ENCODE results near the gene BLOC1S1.

BLOC1S1 gene

GRCh38 chr12:55681142-55682077 lies 34.4 kb upstream of the BLOC1S1 start:
- WGBS (ENCODE audit: extremely low coverage, insufficient coverage, insufficient read length), result no CpG with 5 or more reads among the region's 17 CpGs
- Histone ChIP-seq H3K14ac (ENCODE audit: low read length) (no peak overlapping the region), H3K4me1 (ENCODE audit: control insufficient read depth in 1 of 2, insufficient read depth in 2 of 2, low read length in 2 of 2) (peaks cover 0 to 2% of the 10 kb centered on the region in 2 experiments), H2BK12ac (ENCODE audit: low read length) (no peak overlapping the region), H2AK5ac (ENCODE audit: low read length) (no peak overlapping the region), H3K9me3 (ENCODE audit: insufficient read depth, low read depth, low read length) (peaks cover 3% of the 10 kb centered on the region), H3K4me2 (ENCODE audit: low read length) (no peak overlapping the region), H3K79me1 (ENCODE audit: low read length) (no peaks in the 10 kb centered on the region), H3K18ac (ENCODE audit: low read length) (no peak overlapping the region), H2AFZ (ENCODE audit: insufficient read depth, low read length, poor library complexity) (no peak overlapping the region), H3K23ac (ENCODE audit: low read length) (no peak overlapping the region), H2BK120ac (ENCODE audit: insufficient read depth, low read length, poor library complexity) (no peak overlapping the region), H2BK5ac (ENCODE audit: low read depth, low read length, poor library complexity) (no peak overlapping the region), H3K36me3 (ENCODE audit: control insufficient read depth in 1 of 2, insufficient read depth in 2 of 2, low read length in 2 of 2) (no peaks in the 10 kb centered on the region), H4K12ac (ENCODE audit: low read depth, low read length) (no peak overlapping the region), H3K9ac (ENCODE audit: low read length) (no peak overlapping the region), H3K79me2 (ENCODE audit: control insufficient read depth, insufficient read depth, low read length, poor library complexity) (no peaks in the 10 kb centered on the region), H3K4me3 (ENCODE audit: low read depth, low read length) (no peak overlapping the region), H3K27me3 (ENCODE audit: insufficient read depth, low read length) (no peaks in the 10 kb centered on the region), H4K91ac (ENCODE audit: low read depth, low read length) (no peak overlapping the region), H4K8ac (ENCODE audit: low read depth, low read length) (no peak overlapping the region), H3K27ac (ENCODE audit: low read depth, low read length) (no peak overlapping the region), H3K4ac (ENCODE audit: low read depth, low read length) (no peak overlapping the region)
- DNase-seq, result peak in 1 of 2 donors; percentile 30

- no peak overlapping the region for H3K23ac ChIP-seq (ENCODE audit: low read length)
- H2BK12ac ChIP-seq (ENCODE audit: low read length), result no peak overlapping the region
- no peak overlapping the region for H2AFZ ChIP-seq (ENCODE audit: insufficient read depth, low read length, poor library complexity)
- no peak overlapping the region for H3K14ac ChIP-seq (ENCODE audit: low read length)
- H2BK5ac ChIP-seq (ENCODE audit: low read depth, low read length, poor library complexity), result no peak overlapping the region
- H3K4me2 ChIP-seq (ENCODE audit: low read length), result no peak overlapping the region
- H3K79me2 ChIP-seq (ENCODE audit: control insufficient read depth, insufficient read depth, low read length, poor library complexity), result no peaks in the 10 kb centered on the region
- H4K12ac ChIP-seq (ENCODE audit: low read depth, low read length), result no peak overlapping the region
- H3K9me3 ChIP-seq (ENCODE audit: insufficient read depth, low read depth, low read length), result peaks cover 3% of the 10 kb centered on the region
- DNase-seq, result no peak
- no peaks in the 10 kb centered on the region for H3K36me3 ChIP-seq (ENCODE audit: control insufficient read depth in 1 of 2, insufficient read depth in 2 of 2, low read length in 2 of 2)
- no peaks in the 10 kb centered on the region for H3K79me1 ChIP-seq (ENCODE audit: low read length)
- no peak overlapping the region for H2BK120ac ChIP-seq (ENCODE audit: insufficient read depth, low read length, poor library complexity)
- no peak overlapping the region for H3K4ac ChIP-seq (ENCODE audit: low read depth, low read length)
- H3K9ac ChIP-seq (ENCODE audit: low read length), result no peak overlapping the region
- no peak overlapping the region for H3K27ac ChIP-seq (ENCODE audit: low read depth, low read length)
- no peaks in the 10 kb centered on the region for H3K27me3 ChIP-seq (ENCODE audit: insufficient read depth, low read length)
- H4K91ac ChIP-seq (ENCODE audit: low read depth, low read length), result no peak overlapping the region
- H2AK5ac ChIP-seq (ENCODE audit: low read length), result no peak overlapping the region
- no peak overlapping the region for H3K18ac ChIP-seq (ENCODE audit: low read length)
- H3K4me3 ChIP-seq (ENCODE audit: low read depth, low read length), result no peak overlapping the region
- H4K8ac ChIP-seq (ENCODE audit: low read depth, low read length), result no peak overlapping the region
- WGBS (ENCODE audit: extremely low coverage, insufficient coverage, insufficient read length), result no CpG with 5 or more reads among the region's 13 CpGs
- peaks cover 0 to 2% of the 10 kb centered on the region in 2 experiments for H3K4me1 ChIP-seq (ENCODE audit: control insufficient read depth in 1 of 2, insufficient read depth in 2 of 2, low read length in 2 of 2)
Observed at GRCh38 chr12:55682087-55682796, 33.6 kb upstream of the BLOC1S1 start.

GRCh38 chr12:55683676-55684075 lies 32.2 kb upstream of the BLOC1S1 start:
- Histone ChIP-seq H3K27ac (ENCODE audit: low read depth, low read length) (no peak overlapping the region), H3K14ac (ENCODE audit: low read length) (no peak overlapping the region), H3K9ac (ENCODE audit: low read length) (no peak overlapping the region), H3K4me2 (ENCODE audit: low read length) (no peak overlapping the region), H3K27me3 (ENCODE audit: insufficient read depth, low read length) (no peaks in the 10 kb centered on the region), H4K91ac (ENCODE audit: low read depth, low read length) (no peak overlapping the region), H3K36me3 (ENCODE audit: control insufficient read depth in 1 of 2, insufficient read depth in 2 of 2, low read length in 2 of 2) (no peaks in the 10 kb centered on the region), H3K9me3 (ENCODE audit: insufficient read depth, low read depth, low read length) (peaks cover 3% of the 10 kb centered on the region), H4K8ac (ENCODE audit: low read depth, low read length) (no peak overlapping the region), H3K79me2 (ENCODE audit: control insufficient read depth, insufficient read depth, low read length, poor library complexity) (no peaks in the 10 kb centered on the region), H3K4ac (ENCODE audit: low read depth, low read length) (no peak overlapping the region), H4K12ac (ENCODE audit: low read depth, low read length) (no peak overlapping the region), H2BK120ac (ENCODE audit: insufficient read depth, low read length, poor library complexity) (no peak overlapping the region), H3K23ac (ENCODE audit: low read length) (no peak overlapping the region), H3K4me3 (ENCODE audit: low read depth, low read length) (no peak overlapping the region), H3K4me1 (ENCODE audit: control insufficient read depth in 1 of 2, insufficient read depth in 2 of 2, low read length in 2 of 2) (peaks cover 0 to 2% of the 10 kb centered on the region in 2 experiments), H3K18ac (ENCODE audit: low read length) (no peak overlapping the region), H2BK5ac (ENCODE audit: low read depth, low read length, poor library complexity) (no peak overlapping the region), H2AFZ (ENCODE audit: insufficient read depth, low read length, poor library complexity) (no peak overlapping the region), H2AK5ac (ENCODE audit: low read length) (no peak overlapping the region), H3K79me1 (ENCODE audit: low read length) (no peaks in the 10 kb centered on the region), H2BK12ac (ENCODE audit: low read length) (no peak overlapping the region)
- no peak for DNase-seq
- no CpG with 5 or more reads among the region's 7 CpGs for WGBS (ENCODE audit: extremely low coverage, insufficient coverage, insufficient read length)

GRCh38 chr12:55684761-55685370 lies 31.0 kb upstream of the BLOC1S1 start:
- no peak overlapping the region for H3K23ac ChIP-seq (ENCODE audit: low read length)
- H2AK5ac ChIP-seq (ENCODE audit: low read length), result no peak overlapping the region
- no peaks in the 10 kb centered on the region for H3K79me2 ChIP-seq (ENCODE audit: control insufficient read depth, insufficient read depth, low read length, poor library complexity)
- no peak for DNase-seq
- no peak overlapping the region for H3K9ac ChIP-seq (ENCODE audit: low read length)
- peaks cover 0 to 2% of the 10 kb centered on the region in 2 experiments for H3K4me1 ChIP-seq (ENCODE audit: control insufficient read depth in 1 of 2, insufficient read depth in 2 of 2, low read length in 2 of 2)
- no peak overlapping the region for H4K91ac ChIP-seq (ENCODE audit: low read depth, low read length)
- H2BK5ac ChIP-seq (ENCODE audit: low read depth, low read length, poor library complexity), result no peak overlapping the region
- H2BK12ac ChIP-seq (ENCODE audit: low read length), result no peak overlapping the region
- no peak overlapping the region for H2BK120ac ChIP-seq (ENCODE audit: insufficient read depth, low read length, poor library complexity)
- no peaks in the 10 kb centered on the region for H3K79me1 ChIP-seq (ENCODE audit: low read length)
- H3K9me3 ChIP-seq (ENCODE audit: insufficient read depth, low read depth, low read length), result peaks cover 3% of the 10 kb centered on the region
- H4K12ac ChIP-seq (ENCODE audit: low read depth, low read length), result no peak overlapping the region
- H3K27me3 ChIP-seq (ENCODE audit: insufficient read depth, low read length), result no peaks in the 10 kb centered on the region
- H3K14ac ChIP-seq (ENCODE audit: low read length), result no peak overlapping the region
- no peak overlapping the region for H3K4me2 ChIP-seq (ENCODE audit: low read length)
- no peak overlapping the region for H4K8ac ChIP-seq (ENCODE audit: low read depth, low read length)
- no peak overlapping the region for H3K4ac ChIP-seq (ENCODE audit: low read depth, low read length)
- H2AFZ ChIP-seq (ENCODE audit: insufficient read depth, low read length, poor library complexity), result no peak overlapping the region
- H3K18ac ChIP-seq (ENCODE audit: low read length), result no peak overlapping the region
- no peak overlapping the region for H3K27ac ChIP-seq (ENCODE audit: low read depth, low read length)
- H3K4me3 ChIP-seq (ENCODE audit: low read depth, low read length), result peak overlapping the region; percentile 30
- no peaks in the 10 kb centered on the region for H3K36me3 ChIP-seq (ENCODE audit: control insufficient read depth in 1 of 2, insufficient read depth in 2 of 2, low read length in 2 of 2)
- no CpG with 5 or more reads among the region's 20 CpGs for WGBS (ENCODE audit: extremely low coverage, insufficient coverage, insufficient read length)

Measured in trophoblast cell (in vitro differentiated cells and primary cell).